Mucosa of descending colon (tissue), 3 donors: ENCODE data around the gene CORO1C. TPM values are rescaled to one million over a fixed set of nuclear protein-coding genes. Genes with fewer than 3 reads are reported as not detected.

Experiments used
- ATAC-seq: fragments of 200-7000 bp; cut with Tn5 transposase; one replicate; pipeline ENCODE4 v1.9.1; 2020; ENCODE audit warnings: mild to moderate bottlenecking, moderate library complexity
- DNase-seq, 3 donors: peaks; one replicate each; pipeline ENCODE4 v3.0.0-alpha.2; 2020
- H3K36me3 ChIP-seq: fragments of 200-600 bp; one replicate; pipeline ENCODE4 v1.8.0; 2021; ENCODE audit warnings: low read depth, mild to moderate bottlenecking
- H3K4me1 ChIP-seq: fragments of 200-600 bp; one replicate; pipeline ENCODE4 v1.8.0; 2021; ENCODE audit warnings: low read depth, mild to moderate bottlenecking
- H3K4me3 ChIP-seq: fragments of 200-600 bp; one replicate; pipeline ENCODE4 v1.8.0; 2021; ENCODE audit warnings: mild to moderate bottlenecking
- H3K9me3 ChIP-seq: fragments of 200-600 bp; one replicate; pipeline ENCODE4 v1.8.0; 2021; ENCODE audit warnings: mild to moderate bottlenecking
- intact Hi-C, 2 donors: fragments of 100-400 bp; cut with DNase I in 1 of 2; cut with micrococcal nuclease in 1 of 2; formaldehyde crosslinking; loops; one replicate each; pipeline versions ENCODE4 v1.11.0 to v1.11.1; 2022; cut with DNase I, micrococcal nuclease
- total RNA-seq, 3 donors: library from RNA; stranded (reverse); fragmentation: NEBNext Ultra II Directional in 2 of 3; extraction: Animal tissue kit (Norgen Biotek cat#: 25700) in 2 of 3; gene quantifications; one replicate each; pipeline versions ENCODE4 v1.2.1 to v1.2.4, GENCODE V29; 2021 to 2023
- TF ChIP-seq, protein P1 (sequence below): fragments of 200-600 bp; IDR thresholded peaks from one replicate; pipeline ENCODE4 v1.8.0; 2022; ENCODE audit warnings: antibody characterized with exemption, mild to moderate bottlenecking
- donor health status: DM: no; HTN: no; CAD: no; lungs with moderate emphysema.
- donor health status: DM: no; HTN: no; CAD: no.
- donor health status: DM: no; HTN: yes; CAD: no.

The CORO1C gene
- total RNA-seq, 3 donors from 2014 or later: 80.5 to 328 (median 123) TPM

DNA sequence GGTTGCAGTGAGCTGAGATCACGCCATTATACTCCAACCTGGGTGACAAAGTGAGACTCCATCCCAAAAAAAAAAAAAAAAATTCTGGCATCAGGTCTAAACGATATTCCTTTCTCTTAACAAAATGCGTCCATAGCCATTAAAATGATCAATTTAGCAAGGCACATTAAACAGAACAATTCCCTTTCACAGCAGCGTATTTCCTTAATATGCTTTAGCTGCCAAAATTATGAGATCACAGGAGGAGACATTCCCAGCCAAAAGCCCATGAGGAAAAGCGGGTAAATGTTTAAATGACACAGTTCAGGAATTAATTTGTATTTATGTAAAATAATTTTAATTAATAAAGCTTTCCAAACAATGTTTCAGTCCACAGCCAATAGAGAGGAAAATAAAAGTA is 54.6 kb downstream of the CORO1C start:
- DNase-seq (no peak), ATAC-seq (no peak)
- Histone ChIP-seq H3K9me3 (no peaks in the 10 kb centered on the region), H3K4me3 (no peak overlapping the region), H3K4me1 (peaks cover 2% of the 10 kb centered on the region), H3K36me3 (no peaks in the 10 kb centered on the region)
- intact Hi-C loops: no loop called here
- TF ChIP-seq, protein P1, sequence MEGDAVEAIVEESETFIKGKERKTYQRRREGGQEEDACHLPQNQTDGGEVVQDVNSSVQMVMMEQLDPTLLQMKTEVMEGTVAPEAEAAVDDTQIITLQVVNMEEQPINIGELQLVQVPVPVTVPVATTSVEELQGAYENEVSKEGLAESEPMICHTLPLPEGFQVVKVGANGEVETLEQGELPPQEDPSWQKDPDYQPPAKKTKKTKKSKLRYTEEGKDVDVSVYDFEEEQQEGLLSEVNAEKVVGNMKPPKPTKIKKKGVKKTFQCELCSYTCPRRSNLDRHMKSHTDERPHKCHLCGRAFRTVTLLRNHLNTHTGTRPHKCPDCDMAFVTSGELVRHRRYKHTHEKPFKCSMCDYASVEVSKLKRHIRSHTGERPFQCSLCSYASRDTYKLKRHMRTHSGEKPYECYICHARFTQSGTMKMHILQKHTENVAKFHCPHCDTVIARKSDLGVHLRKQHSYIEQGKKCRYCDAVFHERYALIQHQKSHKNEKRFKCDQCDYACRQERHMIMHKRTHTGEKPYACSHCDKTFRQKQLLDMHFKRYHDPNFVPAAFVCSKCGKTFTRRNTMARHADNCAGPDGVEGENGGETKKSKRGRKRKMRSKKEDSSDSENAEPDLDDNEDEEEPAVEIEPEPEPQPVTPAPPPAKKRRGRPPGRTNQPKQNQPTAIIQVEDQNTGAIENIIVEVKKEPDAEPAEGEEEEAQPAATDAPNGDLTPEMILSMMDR: no peak

DNA sequence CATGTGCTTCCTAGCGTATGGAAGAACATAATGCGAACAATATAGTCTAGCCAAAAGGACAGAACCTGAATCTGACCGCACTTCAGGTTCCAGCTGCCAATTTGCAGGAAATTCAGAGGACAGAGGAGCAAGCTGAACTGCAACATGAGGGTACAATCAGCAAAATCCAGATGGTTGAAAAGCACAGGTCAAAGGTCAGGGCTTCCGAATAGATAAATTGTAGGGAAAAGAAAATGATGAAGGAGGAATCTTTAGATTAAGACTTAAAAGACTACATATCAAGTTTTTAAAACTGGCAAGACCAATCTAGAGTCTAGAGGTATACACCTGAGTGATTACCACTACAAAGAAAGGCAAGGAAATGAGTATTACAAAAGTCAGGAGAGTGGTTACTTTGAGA is 55.5 kb downstream of the CORO1C start:
- DNase-seq (no peak), ATAC-seq (no peak)
- Histone ChIP-seq H3K36me3 (no peaks in the 10 kb centered on the region), H3K4me3 (no peak overlapping the region), H3K9me3 (no peaks in the 10 kb centered on the region), H3K4me1 (peaks cover 2% of the 10 kb centered on the region)
- intact Hi-C loops: no loop called here
- TF ChIP-seq, protein P1: no peak

DNA sequence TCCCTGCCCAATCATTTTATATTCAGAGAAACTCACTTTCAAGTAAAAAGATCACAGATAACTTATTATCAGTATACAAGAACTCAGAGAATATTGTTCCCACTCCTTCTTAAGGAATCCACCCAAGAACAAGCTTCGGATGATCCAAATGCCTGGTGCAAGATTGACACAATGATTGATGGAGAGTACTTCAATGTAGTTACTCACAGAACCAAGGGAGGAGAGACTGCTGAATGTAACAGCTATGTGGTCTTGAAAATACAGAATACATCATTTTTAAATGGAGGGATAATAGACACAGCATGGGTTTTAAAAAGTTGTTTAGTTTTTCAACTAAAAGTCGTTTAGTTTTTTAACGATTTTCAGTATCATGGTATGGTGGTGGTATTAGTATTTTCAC is 59.3 kb downstream of the CORO1C start:
- DNase-seq (no peak), ATAC-seq (no peak)
- Histone ChIP-seq H3K9me3 (no peaks in the 10 kb centered on the region), H3K36me3 (no peaks in the 10 kb centered on the region), H3K4me3 (no peak overlapping the region), H3K4me1 (peaks cover 3% of the 10 kb centered on the region)
- TF ChIP-seq, protein P1: no peak
- intact Hi-C loops: no loop called here

DNA sequence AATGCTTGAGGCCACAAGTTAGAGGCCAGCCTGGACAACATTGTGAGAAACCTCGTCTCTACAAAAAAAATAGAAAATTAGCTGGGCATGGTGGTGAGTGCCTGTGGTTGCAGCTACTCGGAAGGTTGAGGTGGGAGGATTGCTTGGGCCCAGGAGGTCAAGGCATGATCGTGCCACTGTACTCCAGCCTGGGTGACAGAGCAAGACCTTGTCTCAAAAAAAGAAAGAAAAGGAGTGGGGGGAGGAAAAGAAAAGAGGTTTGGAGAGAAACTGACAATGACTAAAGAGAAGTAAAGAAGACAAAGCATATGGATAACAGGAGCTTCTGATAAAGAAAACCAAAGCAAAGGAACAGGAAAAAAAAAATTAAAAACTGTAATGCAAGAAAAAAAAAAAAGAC is 60.2 kb downstream of the CORO1C start:
- ATAC-seq (no peak), DNase-seq (no peak)
- Histone ChIP-seq H3K4me3 (no peak overlapping the region), H3K9me3 (no peaks in the 10 kb centered on the region), H3K4me1 (peaks cover 3% of the 10 kb centered on the region), H3K36me3 (no peaks in the 10 kb centered on the region)
- intact Hi-C loops: no loop called here
- TF ChIP-seq, protein P1: no peak

DNA sequence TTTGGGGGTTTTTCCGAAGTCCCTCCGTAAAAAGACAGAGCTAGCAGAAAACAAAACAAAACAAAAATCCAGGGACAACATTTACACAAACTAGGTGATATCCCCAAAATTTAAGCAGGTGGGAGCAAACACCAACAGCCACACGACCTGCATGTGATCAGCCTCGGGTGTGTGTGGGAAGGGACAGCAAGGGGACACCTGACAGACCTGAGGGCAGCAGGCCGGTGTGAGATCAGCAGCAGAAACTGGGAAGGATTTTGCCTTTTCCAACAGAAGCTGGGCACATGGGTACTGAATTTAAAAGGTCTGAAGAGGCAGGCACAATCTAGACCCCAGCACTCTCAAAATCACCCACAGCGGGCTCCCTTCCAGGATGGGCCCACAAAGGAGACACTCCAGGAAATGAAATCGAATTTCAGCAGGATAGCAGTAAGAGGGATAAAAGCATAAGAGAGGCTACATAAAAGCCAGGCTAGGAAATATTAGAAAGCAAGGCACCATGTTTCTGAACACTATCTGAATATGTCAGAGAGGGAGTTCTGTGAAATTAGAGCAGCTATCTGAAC is 61.2 kb downstream of the CORO1C start:
- no peak for ATAC-seq
- intact Hi-C loops: no loop called here
- no peak for DNase-seq
- Histone ChIP-seq H3K4me1 (peaks cover 3% of the 10 kb centered on the region), H3K9me3 (no peaks in the 10 kb centered on the region), H3K4me3 (no peak overlapping the region), H3K36me3 (no peaks in the 10 kb centered on the region)
- TF ChIP-seq, protein P1: no peak

DNA sequence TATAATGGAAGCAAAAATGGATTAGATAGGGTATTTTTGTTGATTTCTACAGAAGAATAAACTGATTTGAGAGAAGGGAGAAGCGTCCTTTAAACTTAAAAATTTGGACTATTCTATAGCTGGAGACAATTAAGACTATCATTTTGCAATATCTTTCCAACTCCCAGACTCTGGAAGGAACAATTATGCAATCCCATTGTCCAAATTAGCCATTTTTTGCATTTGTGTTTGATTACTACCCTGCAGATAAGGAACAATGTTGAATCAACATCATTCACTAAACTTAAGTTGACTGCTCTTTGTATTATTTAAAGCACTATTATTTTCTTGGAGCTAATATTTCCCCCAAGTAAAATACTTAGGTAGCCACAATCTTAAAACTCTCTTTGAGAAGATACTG is 62.8 kb downstream of the CORO1C start:
- intact Hi-C loops: loop anchor here in 1 of 2 donors (5.0 to 10.0 kb wide), 2 partner anchors 56 to 134 kb away; no protein-coding TSS in a partner anchor
- Histone ChIP-seq H3K4me3 (no peak overlapping the region), H3K36me3 (no peaks in the 10 kb centered on the region), H3K4me1 (peaks cover 3% of the 10 kb centered on the region), H3K9me3 (no peaks in the 10 kb centered on the region)
- DNase-seq (no peak), ATAC-seq (no peak)
- TF ChIP-seq, protein P1: no peak
